GM23338 (cell line): ENCODE data around the gene SMC2. TPM values are rescaled to one million over a fixed set of nuclear protein-coding genes. Genes with fewer than 3 reads are reported as not detected.

ENCODE experiments used
- ATAC-seq: fragments of 200-7000 bp; cut with Tn5 transposase; 3 replicates; pipeline ENCODE4 v1.9.1; 2020
- DNase-seq: peaks from one replicate; pipeline ENCODE4 v3.0.0-alpha.2; 2015; ENCODE audit warnings: low spot score
- H2AFZ ChIP-seq: fragments of 200-600 bp; sonication (generic); 2 replicates; pipeline ENCODE4 v1.8.0; 2016; ENCODE audit warnings: antibody characterized with exemption, mild to moderate bottlenecking, moderate library complexity
- H3F3A ChIP-seq: fragments of 200-600 bp; sonication (generic); replicated peaks from 2 replicates; pipeline ENCODE4 v1.8.0; 2017; ENCODE audit warnings: antibody characterized with exemption, mixed run types, low read depth
- H3K27ac ChIP-seq: fragments of 200-600 bp; sonication (generic); 2 replicates; pipeline ENCODE4 v1.6.1; 2016; ENCODE audit warnings: low read depth
- H3K27me3 ChIP-seq: fragments of 200-600 bp; sonication (generic); 2 replicates; pipeline ENCODE4 v1.8.0; 2016; ENCODE audit warnings: mild to moderate bottlenecking, mixed run types, moderate library complexity; ENCODE audit not compliant: insufficient read depth
- H3K36me3 ChIP-seq: fragments of 200-600 bp; sonication (generic); 2 replicates; pipeline ENCODE4 v1.8.0; 2016; ENCODE audit warnings: mild to moderate bottlenecking; ENCODE audit not compliant: insufficient read depth
- H3K4me1 ChIP-seq: fragments of 200-600 bp; sonication (generic); 2 replicates; pipeline ENCODE4 v1.8.0; 2016; ENCODE audit warnings: mild to moderate bottlenecking, moderate library complexity; ENCODE audit not compliant: insufficient read depth
- H3K4me2 ChIP-seq: fragments of 200-600 bp; sonication (generic); 2 replicates; pipeline ENCODE4 v1.7.1; 2017; ENCODE audit warnings: mixed run types
- H3K4me3 ChIP-seq: fragments of 200-600 bp; sonication (generic); 2 replicates; pipeline ENCODE4 v1.6.1; 2016; ENCODE audit warnings: mixed run types
- H3K79me2 ChIP-seq: fragments of 200-600 bp; sonication (generic); replicated peaks from 2 replicates; pipeline ENCODE4 v1.8.0; 2017; ENCODE audit warnings: mild to moderate bottlenecking; ENCODE audit not compliant: insufficient read depth
- H3K9me2 ChIP-seq: fragments of 200-600 bp; sonication (generic); 2 replicates; pipeline ENCODE4 v1.8.0; 2017; ENCODE audit not compliant: insufficient read depth
- H4K20me1 ChIP-seq: fragments of 200-600 bp; sonication (generic); replicated peaks from 2 replicates; pipeline ENCODE4 v1.8.0; 2017; ENCODE audit warnings: mild to moderate bottlenecking; ENCODE audit not compliant: insufficient read depth
- H3K27ac Mint-ChIP-seq: 2 replicates; pipeline ENCODE4 v1.8.0; 2020; ENCODE audit warnings: inconsistent platforms, mild to moderate bottlenecking, moderate library complexity, mixed read lengths
- H3K27me3 Mint-ChIP-seq: 3 replicates; pipeline ENCODE4 v1.8.0; 2022; ENCODE audit warnings: low read depth, mild to moderate bottlenecking, moderate library complexity, mixed read lengths, inconsistent platforms; ENCODE audit not compliant: insufficient read depth, poor library complexity
- H3K36me3 Mint-ChIP-seq: 3 replicates; pipeline ENCODE4 v1.8.0; 2021; ENCODE audit warnings: low read depth, mild to moderate bottlenecking, inconsistent platforms, moderate library complexity, mixed read lengths
- H3K4me1 Mint-ChIP-seq: 3 replicates; pipeline ENCODE4 v1.8.0; 2020; ENCODE audit warnings: mild to moderate bottlenecking, inconsistent platforms, mixed read lengths
- H3K4me3 Mint-ChIP-seq: 3 replicates; pipeline ENCODE4 v1.8.0; 2021; ENCODE audit warnings: moderate library complexity, mild to moderate bottlenecking, inconsistent platforms, mixed read lengths
- H3K9me3 Mint-ChIP-seq: 3 replicates; pipeline ENCODE4 v1.8.0; 2020; ENCODE audit warnings: moderate library complexity, mild to moderate bottlenecking, inconsistent platforms, mixed read lengths
- CREB1 ChIP-seq: fragments of 250-450 bp; sonication (Bioruptor Pico); IDR thresholded peaks from 2 replicates; pipeline ENCODE4 v1.5.0; 2020; ENCODE audit warnings: low read depth, mild to moderate bottlenecking, moderate library complexity
- EZH2 ChIP-seq: fragments of 200-600 bp; sonication (generic); IDR thresholded peaks from one replicate; pipeline ENCODE4 v1.8.0; 2017; ENCODE audit warnings: antibody characterized with exemption, mild to moderate bottlenecking, low read depth; ENCODE audit not compliant: unreplicated experiment
- EZH2phosphoT487 ChIP-seq: fragments of 200-600 bp; sonication (generic); IDR thresholded peaks from one replicate; pipeline ENCODE4 v1.8.1; 2018; ENCODE audit warnings: antibody characterized with exemption; ENCODE audit not compliant: unreplicated experiment
- STAT1 ChIP-seq: IDR thresholded peaks from one replicate; pipeline ENCODE4 v1.6.1; 2016; ENCODE audit warnings: antibody characterized with exemption; ENCODE audit not compliant: unreplicated experiment
- ZNF331 ChIP-seq: fragments of 250-450 bp; sonication (Bioruptor Pico); IDR thresholded peaks from 2 replicates; pipeline ENCODE4 v1.5.0; 2020; ENCODE audit warnings: low read depth, mild to moderate bottlenecking, moderate library complexity
- polyA plus RNA-seq: library from polyadenylated mRNA; unstranded; fragments of >200 nt; fragmentation: Nextera tagmentation; extraction: Ambion mirVana; gene quantifications from 2 replicates; pipeline ENCODE4 v1.2.1, GENCODE V29; 2016
- total RNA-seq: library from RNA; depleted of rRNA; stranded (reverse); fragments of >200 nt; shearing (Covaris generic); gene quantifications from 2 replicates; pipeline ENCODE4 v1.2.3, GENCODE V29; 2014
- TF ChIP-seq, protein P1 (sequence below): fragments of 250-450 bp; sonication (Bioruptor Pico); IDR thresholded peaks from 2 replicates; pipeline ENCODE4 v1.5.0; 2020; ENCODE audit warnings: mild to moderate bottlenecking, moderate library complexity
- TF ChIP-seq, protein P2 (sequence below): IDR thresholded peaks from 2 replicates; pipeline ENCODE4 v1.6.1; 2016; ENCODE audit warnings: antibody characterized with exemption

The SMC2 gene
- total and polyA plus RNA-seq, 2 experiments from 2014 or later: 32.7 to 123 TPM

DNA sequence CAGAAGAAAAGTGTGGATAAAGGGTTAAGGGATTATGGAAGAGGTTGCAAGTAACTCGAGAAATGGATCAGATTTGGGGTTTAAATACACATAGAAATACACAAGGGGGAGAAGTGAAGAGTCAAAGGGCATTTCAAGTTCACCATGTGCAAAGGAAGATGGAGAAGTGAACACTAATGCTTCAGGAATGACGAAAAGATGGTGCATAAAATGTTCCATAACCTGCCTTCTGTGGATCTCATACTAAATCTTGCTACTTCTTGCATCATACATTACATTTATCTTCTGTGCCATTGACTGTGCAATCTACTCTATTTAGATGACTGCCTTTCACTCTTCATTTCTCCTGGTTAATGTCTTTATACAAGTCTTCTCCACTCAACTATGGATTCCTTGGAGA lies 5.7 kb upstream of the SMC2 start:
- TF ChIP-seq ZNF331 (CRISPR knock-in tag) (no peak), STAT1 (no peak), EZH2 (no peak), EZH2phosphoT487 (no peak), CREB1 (CRISPR knock-in tag) (no peak)
- TF ChIP-seq, protein P1, sequence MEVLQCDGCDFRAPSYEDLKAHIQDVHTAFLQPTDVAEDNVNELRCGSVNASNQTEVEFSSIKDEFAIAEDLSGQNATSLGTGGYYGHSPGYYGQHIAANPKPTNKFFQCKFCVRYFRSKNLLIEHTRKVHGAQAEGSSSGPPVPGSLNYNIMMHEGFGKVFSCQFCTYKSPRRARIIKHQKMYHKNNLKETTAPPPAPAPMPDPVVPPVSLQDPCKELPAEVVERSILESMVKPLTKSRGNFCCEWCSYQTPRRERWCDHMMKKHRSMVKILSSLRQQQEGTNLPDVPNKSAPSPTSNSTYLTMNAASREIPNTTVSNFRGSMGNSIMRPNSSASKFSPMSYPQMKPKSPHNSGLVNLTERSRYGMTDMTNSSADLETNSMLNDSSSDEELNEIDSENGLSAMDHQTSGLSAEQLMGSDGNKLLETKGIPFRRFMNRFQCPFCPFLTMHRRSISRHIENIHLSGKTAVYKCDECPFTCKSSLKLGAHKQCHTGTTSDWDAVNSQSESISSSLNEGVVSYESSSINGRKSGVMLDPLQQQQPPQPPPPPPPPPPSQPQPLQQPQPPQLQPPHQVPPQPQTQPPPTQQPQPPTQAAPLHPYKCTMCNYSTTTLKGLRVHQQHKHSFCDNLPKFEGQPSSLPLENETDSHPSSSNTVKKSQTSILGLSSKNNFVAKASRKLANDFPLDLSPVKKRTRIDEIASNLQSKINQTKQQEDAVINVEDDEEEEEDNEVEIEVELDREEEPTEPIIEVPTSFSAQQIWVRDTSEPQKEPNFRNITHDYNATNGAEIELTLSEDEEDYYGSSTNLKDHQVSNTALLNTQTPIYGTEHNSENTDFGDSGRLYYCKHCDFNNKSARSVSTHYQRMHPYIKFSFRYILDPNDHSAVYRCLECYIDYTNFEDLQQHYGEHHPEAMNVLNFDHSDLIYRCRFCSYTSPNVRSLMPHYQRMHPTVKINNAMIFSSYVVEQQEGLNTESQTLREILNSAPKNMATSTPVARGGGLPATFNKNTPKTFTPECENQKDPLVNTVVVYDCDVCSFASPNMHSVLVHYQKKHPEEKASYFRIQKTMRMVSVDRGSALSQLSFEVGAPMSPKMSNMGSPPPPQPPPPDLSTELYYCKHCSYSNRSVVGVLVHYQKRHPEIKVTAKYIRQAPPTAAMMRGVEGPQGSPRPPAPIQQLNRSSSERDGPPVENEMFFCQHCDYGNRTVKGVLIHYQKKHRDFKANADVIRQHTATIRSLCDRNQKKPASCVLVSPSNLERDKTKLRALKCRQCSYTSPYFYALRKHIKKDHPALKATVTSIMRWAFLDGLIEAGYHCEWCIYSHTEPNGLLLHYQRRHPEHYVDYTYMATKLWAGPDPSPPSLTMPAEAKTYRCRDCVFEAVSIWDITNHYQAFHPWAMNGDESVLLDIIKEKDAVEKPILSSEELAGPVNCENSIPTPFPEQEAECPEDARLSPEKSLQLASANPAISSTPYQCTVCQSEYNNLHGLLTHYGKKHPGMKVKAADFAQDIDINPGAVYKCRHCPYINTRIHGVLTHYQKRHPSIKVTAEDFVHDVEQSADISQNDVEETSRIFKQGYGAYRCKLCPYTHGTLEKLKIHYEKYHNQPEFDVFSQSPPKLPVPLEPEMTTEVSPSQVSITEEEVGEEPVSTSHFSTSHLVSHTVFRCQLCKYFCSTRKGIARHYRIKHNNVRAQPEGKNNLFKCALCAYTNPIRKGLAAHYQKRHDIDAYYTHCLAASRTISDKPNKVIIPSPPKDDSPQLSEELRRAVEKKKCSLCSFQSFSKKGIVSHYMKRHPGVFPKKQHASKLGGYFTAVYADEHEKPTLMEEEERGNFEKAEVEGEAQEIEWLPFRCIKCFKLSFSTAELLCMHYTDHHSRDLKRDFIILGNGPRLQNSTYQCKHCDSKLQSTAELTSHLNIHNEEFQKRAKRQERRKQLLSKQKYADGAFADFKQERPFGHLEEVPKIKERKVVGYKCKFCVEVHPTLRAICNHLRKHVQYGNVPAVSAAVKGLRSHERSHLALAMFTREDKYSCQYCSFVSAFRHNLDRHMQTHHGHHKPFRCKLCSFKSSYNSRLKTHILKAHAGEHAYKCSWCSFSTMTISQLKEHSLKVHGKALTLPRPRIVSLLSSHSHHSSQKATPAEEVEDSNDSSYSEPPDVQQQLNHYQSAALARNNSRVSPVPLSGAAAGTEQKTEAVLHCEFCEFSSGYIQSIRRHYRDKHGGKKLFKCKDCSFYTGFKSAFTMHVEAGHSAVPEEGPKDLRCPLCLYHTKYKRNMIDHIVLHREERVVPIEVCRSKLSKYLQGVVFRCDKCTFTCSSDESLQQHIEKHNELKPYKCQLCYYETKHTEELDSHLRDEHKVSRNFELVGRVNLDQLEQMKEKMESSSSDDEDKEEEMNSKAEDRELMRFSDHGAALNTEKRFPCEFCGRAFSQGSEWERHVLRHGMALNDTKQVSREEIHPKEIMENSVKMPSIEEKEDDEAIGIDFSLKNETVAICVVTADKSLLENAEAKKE: no peak
- no peaks in the 10 kb centered on the region for H3K27me3 Mint-ChIP-seq
- H3K27ac Mint-ChIP-seq: no peak overlapping the region
- no peak overlapping the region for H2AFZ ChIP-seq
- no peaks in the 10 kb centered on the region for H4K20me1 ChIP-seq
- H3F3A ChIP-seq: no peaks in the 10 kb centered on the region
- no peaks in the 10 kb centered on the region for H3K27me3 ChIP-seq
- H3K79me2 ChIP-seq: no peaks in the 10 kb centered on the region
- H3K9me2 ChIP-seq: 0 out of 2 replicates have a peak, but pooled peaks cover 3% of the 10 kb centered on the region
- ATAC-seq (no peak), DNase-seq (no peak)
- H3K4me1 Mint-ChIP-seq: no peaks in the 10 kb centered on the region
- no peaks in the 10 kb centered on the region for H3K4me1 ChIP-seq
- H3K4me2 ChIP-seq: no peak overlapping the region
- no peak overlapping the region for H3K4me3 ChIP-seq
- no peak overlapping the region for H3K27ac ChIP-seq
- no peaks in the 10 kb centered on the region for H3K36me3 Mint-ChIP-seq
- peaks cover 38% of the 10 kb centered on the region for H3K9me3 Mint-ChIP-seq
- no peaks in the 10 kb centered on the region; the same call in 1 of the 2 replicates for H3K36me3 ChIP-seq
- H3K4me3 Mint-ChIP-seq: no peak overlapping the region

DNA sequence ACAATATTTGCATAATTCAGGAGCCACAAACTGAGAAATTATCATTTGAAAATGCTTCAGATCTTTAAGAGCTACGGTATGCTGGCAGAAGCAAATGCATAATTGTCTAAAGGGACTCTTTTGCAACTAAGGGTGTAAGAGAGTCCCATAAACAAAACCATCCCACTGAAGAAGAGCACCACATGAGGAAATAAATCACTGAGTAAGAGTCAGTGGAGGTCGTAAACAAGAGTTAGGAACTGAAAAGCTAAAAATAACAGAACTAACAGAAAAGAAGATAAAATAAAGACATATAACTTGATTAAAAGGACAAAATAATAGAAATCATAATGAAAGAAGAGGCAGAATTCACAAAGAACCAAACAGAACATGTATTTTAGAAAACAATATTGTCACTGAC lies 3.5 kb upstream of the SMC2 start:
- no peak overlapping the region for H3K27ac Mint-ChIP-seq
- no peak overlapping the region for H3K27ac ChIP-seq
- H4K20me1 ChIP-seq: no peaks in the 10 kb centered on the region
- TF ChIP-seq, protein P2, sequence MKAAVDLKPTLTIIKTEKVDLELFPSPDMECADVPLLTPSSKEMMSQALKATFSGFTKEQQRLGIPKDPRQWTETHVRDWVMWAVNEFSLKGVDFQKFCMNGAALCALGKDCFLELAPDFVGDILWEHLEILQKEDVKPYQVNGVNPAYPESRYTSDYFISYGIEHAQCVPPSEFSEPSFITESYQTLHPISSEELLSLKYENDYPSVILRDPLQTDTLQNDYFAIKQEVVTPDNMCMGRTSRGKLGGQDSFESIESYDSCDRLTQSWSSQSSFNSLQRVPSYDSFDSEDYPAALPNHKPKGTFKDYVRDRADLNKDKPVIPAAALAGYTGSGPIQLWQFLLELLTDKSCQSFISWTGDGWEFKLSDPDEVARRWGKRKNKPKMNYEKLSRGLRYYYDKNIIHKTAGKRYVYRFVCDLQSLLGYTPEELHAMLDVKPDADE: no peak
- TF ChIP-seq CREB1 (CRISPR knock-in tag): no peak

More for the DNA sequence above, 3.5 kb upstream of the SMC2 start:
- Mint-ChIP-seq H3K9me3 (peaks cover 30% of the 10 kb centered on the region), H3K27me3 (peaks cover 6% of the 10 kb centered on the region), H3K36me3 (no peaks in the 10 kb centered on the region), H3K4me3 (no peak overlapping the region), H3K4me1 (peaks cover 5% of the 10 kb centered on the region; the same call in 2 of the 3 replicates)
- peaks cover 11% of the 10 kb centered on the region for H3K79me2 ChIP-seq
- H3F3A ChIP-seq: no peaks in the 10 kb centered on the region
- no peak overlapping the region for H2AFZ ChIP-seq
- no peak overlapping the region for H3K4me2 ChIP-seq
- no peaks in the 10 kb centered on the region for H3K36me3 ChIP-seq
- DNase-seq (no peak), ATAC-seq (no peak)
- H3K4me3 ChIP-seq: no peak overlapping the region
- H3K27me3 ChIP-seq: no peaks in the 10 kb centered on the region
- 0 out of 2 replicates have a peak, but pooled peaks cover 3% of the 10 kb centered on the region for H3K9me2 ChIP-seq
- H3K4me1 ChIP-seq: no peaks in the 10 kb centered on the region
